Body of pancreas (tissue), 4 donors: ENCODE data around the gene TSPEAR. TPM values are rescaled to one million over a fixed set of nuclear protein-coding genes. Genes with fewer than 3 reads are reported as not detected.
"Not testable (repeated sequence)": the region's sequence is repeated elsewhere in the genome, so short reads cannot be mapped to it uniquely, and the experiment has no call there.

Source experiments
- ATAC-seq: fragments of 150-250 bp; one replicate; pipeline ENCODE4 v1.9.1; 2016
- DNase-seq, 4 donors: peaks; one replicate each; pipeline ENCODE4 v3.0.0-alpha.2; 2019
- H3K27ac ChIP-seq, 4 donors: fragments of 200-600 bp; sonication (generic); 1 replicate in 3 of 4; 2 replicates in 1 of 4; pipeline versions ENCODE4 v1.5.1 to v1.6.1; 2016 to 2019; ENCODE audit warnings: mild to moderate bottlenecking in 1 of 4, mixed read lengths in 1 of 4, moderate library complexity in 1 of 4
- H3K27me3 ChIP-seq, 2 donors: fragments of 200-600 bp; sonication (generic); one replicate each; pipeline ENCODE4 v1.6.0; 2016; ENCODE audit warnings: mild to moderate bottlenecking in 1 of 2
- H3K36me3 ChIP-seq, 2 donors: fragments of 200-600 bp; sonication (generic); replicated peaks in 1 of 2; 2 replicates each; pipeline ENCODE4 v1.5.1; 2016; ENCODE audit warnings: low read depth in 2 of 2; ENCODE audit not compliant: insufficient read depth in 1 of 2
- H3K4me1 ChIP-seq: fragments of 200-600 bp; sonication (generic); one replicate; pipeline ENCODE4 v1.6.0; 2016
- H3K4me3 ChIP-seq, 2 donors: fragments of 200-600 bp; sonication (generic); 1 replicate in 1 of 2; 2 replicates in 1 of 2; pipeline ENCODE4 v1.5.1; 2016 to 2019
- H3K9me3 ChIP-seq, 3 donors: fragments of 200-600 bp; sonication (generic); 1 replicate in 2 of 3; 2 replicates in 1 of 3; pipeline ENCODE4 v1.5.1; 2016
- POLR2A ChIP-seq, 3 donors: fragments of 450-650 bp; IDR thresholded peaks; one replicate each; pipeline ENCODE4 v1.6.1; 2016; ENCODE audit warnings: antibody characterized with exemption in 3 of 3, mild to moderate bottlenecking in 2 of 3
- WGBS, 2 donors: methylation state at CpG; one replicate each; pipeline ENCODE4 v1.1.5; 2017; 5-methylcytosine and 5-hydroxymethylcytosine counted together
- intact Hi-C: fragments of 100-400 bp; cut with DNase I; formaldehyde crosslinking; loops from one replicate; pipeline ENCODE4 v1.15.1; 2023
- total RNA-seq, 2 donors: library from RNA; depleted of rRNA; stranded (reverse); fragments of >200 nt; gene quantifications; one replicate each; pipeline ENCODE4 v1.1.0, GENCODE V29; 2016
- TF ChIP-seq, protein P1 (sequence below), 7 experiments: fragments of 450-650 bp in 4 of 7; fragments of 200-600 bp in 3 of 7; sonication (generic) in 3 of 7; IDR thresholded peaks; one replicate each; pipeline ENCODE4 v1.5.1; 2016 to 2019; ENCODE audit warnings: antibody characterized with exemption in 7 of 7

The TSPEAR gene
- total RNA-seq, 2 donors from 2014 or later = 0.52 TPM; not detected in 1

DNA sequence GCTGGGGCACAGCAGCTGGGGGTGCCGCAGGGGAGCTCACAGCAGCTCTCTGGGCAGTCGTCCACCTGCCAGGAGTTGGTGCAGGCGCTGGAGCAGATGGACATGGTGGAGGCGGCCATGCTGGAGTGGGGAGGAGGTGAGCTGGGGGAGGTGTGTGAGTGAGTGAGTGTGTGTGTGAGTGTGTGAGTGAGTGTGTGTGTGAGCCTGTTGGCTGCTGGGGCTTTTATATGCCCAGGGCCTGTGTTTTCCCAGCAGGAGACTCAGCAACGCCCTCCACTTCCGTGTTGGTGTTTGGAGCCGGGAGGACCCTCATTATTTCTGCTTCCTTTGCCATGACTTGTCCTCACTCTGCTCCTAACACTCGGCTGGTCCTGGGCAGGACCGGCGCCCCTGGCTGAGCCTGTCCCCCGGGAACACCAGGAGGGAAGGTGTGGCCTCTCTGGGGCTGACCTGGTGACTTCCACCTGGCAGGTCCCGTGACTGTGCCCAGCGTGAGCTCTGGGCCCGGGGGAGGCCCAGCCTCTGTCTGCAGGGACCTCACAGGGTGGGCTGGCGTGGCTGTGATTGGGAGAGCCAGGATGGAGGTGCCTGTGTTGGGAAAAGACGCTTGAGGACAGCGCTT is 159.9 kb downstream of the TSPEAR start, which contains the start of gene KRTAP10-2:
Gene KRTAP10-2 (minus strand): TSS at position 166 of the 622 bp plus-strand sequence. CDS start 47 bp downstream, at position 119.
- Histone ChIP-seq H3K27me3 (peaks cover 0 to 3% of the 10 kb centered on the region in 2 donors), H3K4me1 (no peaks in the 10 kb centered on the region), H3K36me3 (no peaks in the 10 kb centered on the region), H3K4me3 (no peak within 1 kb of the TSS), H3K9me3 (peaks cover 0 to 4% (median 0%) of the 10 kb centered on the region in 3 donors), H3K27ac (no peak within 1 kb of the TSS)
- DNase-seq (no peak), ATAC-seq (no peak)
- intact Hi-C loops = no loop called here
- WGBS, 2 donors = 44 to 46% methylated on average over 10 to 15 of the region's 17 CpGs
- TF ChIP-seq, protein P1, sequence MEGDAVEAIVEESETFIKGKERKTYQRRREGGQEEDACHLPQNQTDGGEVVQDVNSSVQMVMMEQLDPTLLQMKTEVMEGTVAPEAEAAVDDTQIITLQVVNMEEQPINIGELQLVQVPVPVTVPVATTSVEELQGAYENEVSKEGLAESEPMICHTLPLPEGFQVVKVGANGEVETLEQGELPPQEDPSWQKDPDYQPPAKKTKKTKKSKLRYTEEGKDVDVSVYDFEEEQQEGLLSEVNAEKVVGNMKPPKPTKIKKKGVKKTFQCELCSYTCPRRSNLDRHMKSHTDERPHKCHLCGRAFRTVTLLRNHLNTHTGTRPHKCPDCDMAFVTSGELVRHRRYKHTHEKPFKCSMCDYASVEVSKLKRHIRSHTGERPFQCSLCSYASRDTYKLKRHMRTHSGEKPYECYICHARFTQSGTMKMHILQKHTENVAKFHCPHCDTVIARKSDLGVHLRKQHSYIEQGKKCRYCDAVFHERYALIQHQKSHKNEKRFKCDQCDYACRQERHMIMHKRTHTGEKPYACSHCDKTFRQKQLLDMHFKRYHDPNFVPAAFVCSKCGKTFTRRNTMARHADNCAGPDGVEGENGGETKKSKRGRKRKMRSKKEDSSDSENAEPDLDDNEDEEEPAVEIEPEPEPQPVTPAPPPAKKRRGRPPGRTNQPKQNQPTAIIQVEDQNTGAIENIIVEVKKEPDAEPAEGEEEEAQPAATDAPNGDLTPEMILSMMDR (IDR thresholded peaks at IDR 0.05) = no peak
- no peak for TF ChIP-seq POLR2A (IDR thresholded peaks at IDR 0.05)

DNA sequence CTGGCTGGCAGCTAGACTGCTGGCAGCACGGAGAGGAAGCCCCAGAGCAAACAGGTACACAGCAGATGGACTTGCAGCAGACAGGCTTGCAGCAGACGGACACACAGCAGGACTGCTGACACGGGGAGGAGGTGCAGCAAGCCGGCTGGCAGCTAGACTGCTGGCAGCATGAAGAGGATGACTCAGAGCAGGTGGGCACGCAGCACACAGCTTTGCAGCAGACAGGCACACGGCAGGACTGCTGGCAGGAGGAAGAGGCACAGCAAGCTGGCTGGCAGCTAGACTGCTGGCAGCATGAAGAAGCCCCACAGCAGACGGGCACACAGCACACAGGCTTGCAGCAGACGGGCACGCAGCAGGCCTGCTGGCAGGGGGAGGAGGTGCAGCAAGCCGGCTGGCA is 160.6 kb downstream of the TSPEAR start:
- 47 to 50% methylated on average over 4 to 10 of the region's 10 CpGs for WGBS, 2 donors
- no peaks in the 10 kb centered on the region for H3K36me3 ChIP-seq
- H3K27me3 ChIP-seq = peaks cover 0 to 3% of the 10 kb centered on the region in 2 donors
- H3K4me3 ChIP-seq = no peak overlapping the region
- intact Hi-C loops = no loop called here
- no peaks in the 10 kb centered on the region for H3K4me1 ChIP-seq
- H3K27ac ChIP-seq = no peak overlapping the region
- ATAC-seq (no peak), DNase-seq (no peak)
- H3K9me3 ChIP-seq = peaks cover 0 to 5% (median 0%) of the 10 kb centered on the region in 3 donors
- TF ChIP-seq POLR2A (IDR thresholded peaks at IDR 0.05) = no peak
- TF ChIP-seq, protein P1 (IDR thresholded peaks at IDR 0.05) = no peak

DNA sequence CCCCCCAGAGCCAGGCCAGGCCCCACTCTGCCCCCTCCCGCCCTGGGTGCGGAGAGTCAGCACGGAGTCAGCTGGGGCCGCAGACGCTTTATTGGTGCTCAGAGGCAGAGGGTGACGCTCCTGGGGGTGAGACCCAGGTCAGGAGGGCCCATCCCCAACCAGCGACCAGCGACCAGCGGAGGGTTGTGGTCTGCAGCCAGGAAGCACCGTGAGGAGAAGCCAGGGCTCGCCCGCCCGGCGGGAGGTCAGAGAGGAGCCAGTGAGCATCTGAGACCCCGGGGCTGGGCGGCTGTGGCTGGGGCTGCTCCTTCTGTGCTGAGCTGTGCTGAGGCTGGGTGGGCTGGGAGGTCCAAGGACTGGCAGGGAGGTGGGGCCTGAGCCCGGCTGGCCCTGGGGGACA is 161.1 kb downstream of the TSPEAR start:
- H3K4me3 ChIP-seq, H3K27ac ChIP-seq, DNase-seq, H3K27me3 ChIP-seq, intact Hi-C loops, H3K9me3 ChIP-seq, H3K36me3 ChIP-seq, ATAC-seq, H3K4me1 ChIP-seq: not testable (repeated sequence)
- 36 to 45% methylated on average over 3 to 14 of the region's 17 CpGs for WGBS, 2 donors

DNA sequence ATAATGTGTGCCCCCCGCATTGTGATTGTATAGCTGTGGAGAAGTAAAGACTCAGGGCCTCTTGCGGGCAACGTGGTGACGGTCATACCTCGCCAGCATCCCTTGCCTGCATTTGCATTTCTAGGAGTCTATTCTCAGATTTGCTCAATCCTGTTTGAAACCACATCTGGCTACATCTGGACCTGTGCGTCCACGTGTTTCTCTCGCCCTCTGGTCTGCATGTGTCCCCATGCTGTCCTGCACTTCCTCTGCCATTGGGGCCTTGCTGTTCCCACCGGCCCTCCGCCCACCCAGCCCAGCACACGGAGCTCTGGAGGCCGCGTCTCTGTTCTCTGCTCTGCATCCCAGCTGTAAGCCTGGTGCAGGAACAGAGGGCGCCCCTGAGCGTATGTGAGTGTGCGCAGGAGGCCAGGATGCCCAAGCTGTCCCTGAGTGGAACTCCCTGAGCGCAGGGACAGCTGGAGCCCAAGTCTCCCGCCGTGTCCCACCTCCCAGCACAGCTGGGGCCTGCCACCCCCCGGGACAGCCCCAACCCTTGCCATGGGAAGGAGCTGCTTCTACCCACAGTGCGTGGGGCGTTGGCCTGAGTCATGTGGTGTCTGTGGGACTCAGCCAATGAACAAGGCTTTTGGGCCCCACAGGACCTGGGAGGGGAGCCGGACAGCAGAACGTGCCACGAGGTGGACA is 161.7 kb downstream of the TSPEAR start:
- ATAC-seq (no peak), DNase-seq (no peak)
- H3K36me3 ChIP-seq = no peaks in the 10 kb centered on the region
- H3K4me1 ChIP-seq = no peaks in the 10 kb centered on the region
- H3K4me3 ChIP-seq = no peak overlapping the region
- peaks cover 0 to 5% (median 0%) of the 10 kb centered on the region in 3 donors for H3K9me3 ChIP-seq
- 54 to 57% methylated on average over 10 to 25 of the region's 25 CpGs for WGBS, 2 donors
- TF ChIP-seq, protein P1 (IDR thresholded peaks at IDR 0.05) = no peak
- TF ChIP-seq POLR2A (IDR thresholded peaks at IDR 0.05) = no peak
- H3K27ac ChIP-seq = no peak overlapping the region
- intact Hi-C loops = no loop called here
- H3K27me3 ChIP-seq = peaks cover 0 to 3% of the 10 kb centered on the region in 2 donors

DNA sequence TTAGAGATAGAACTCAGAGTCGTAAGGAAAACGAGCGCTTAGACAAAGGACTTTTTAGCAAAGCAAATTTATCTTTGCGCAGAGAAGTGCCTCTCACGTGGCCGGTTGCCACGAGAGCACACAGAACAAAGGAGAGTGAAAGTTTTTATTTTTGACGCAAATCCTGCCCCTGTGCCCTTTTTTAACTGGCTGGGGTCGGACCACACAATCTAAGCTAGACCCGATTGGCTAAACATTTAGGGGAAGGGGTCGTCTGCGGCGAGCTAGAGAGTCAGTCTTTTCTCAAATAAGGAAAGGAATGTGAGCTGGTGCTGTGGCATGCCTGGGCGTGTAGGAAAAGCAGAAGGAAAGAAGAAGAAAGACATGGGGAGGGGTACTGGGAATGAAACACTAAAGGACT is 162.4 kb downstream of the TSPEAR start:
- ATAC-seq = no peak
- Histone ChIP-seq H3K27me3 (peaks cover 0 to 3% of the 10 kb centered on the region in 2 donors), H3K9me3 (peaks cover 0 to 5% (median 0%) of the 10 kb centered on the region in 3 donors), H3K4me1 (no peaks in the 10 kb centered on the region), H3K36me3 (no peaks in the 10 kb centered on the region), H3K4me3 (no peak overlapping the region), H3K27ac (no peak overlapping the region)
- DNase-seq = no peak
- 18 to 21% methylated on average over 14 of the region's 14 CpGs for WGBS, 2 donors
- intact Hi-C loops = no loop called here
- TF ChIP-seq POLR2A (IDR thresholded peaks at IDR 0.05) = no peak
- TF ChIP-seq, protein P1 (IDR thresholded peaks at IDR 0.05) = no peak
